BLaER1 treated with 17β-estradiol and CSF1 and Interleukin-3, amounts not matched to agents 10 nM and 100 nM (cell line): ENCODE measurements around the gene MICAL1.

ENCODE experiments used
- H3K27ac ChIP-seq, 11 experiments: shearing (Covaris generic); formaldehyde crosslinking; 2 replicates each; pipeline ENCODE4 v1.8.1; 2022
- H3K27me3 ChIP-seq, 11 experiments: shearing (Covaris generic); formaldehyde crosslinking; 2 replicates each; pipeline ENCODE4 v1.8.1; 2022
- H3K36me3 ChIP-seq, 11 experiments: shearing (Covaris generic); formaldehyde crosslinking; 2 replicates each; pipeline ENCODE4 v1.8.1; 2022
- H3K4me1 ChIP-seq, 10 experiments: shearing (Covaris generic); formaldehyde crosslinking; 2 replicates each; pipeline ENCODE4 v1.8.1; 2022
- H3K4me2 ChIP-seq, 11 experiments: shearing (Covaris generic); formaldehyde crosslinking; 2 replicates each; pipeline ENCODE4 v1.8.1; 2022
- H3K4me3 ChIP-seq, 10 experiments: shearing (Covaris generic); formaldehyde crosslinking; 2 replicates each; pipeline ENCODE4 v1.8.1; 2022
- H3K9ac ChIP-seq, 11 experiments: shearing (Covaris generic); formaldehyde crosslinking; 2 replicates each; pipeline ENCODE4 v1.8.1; 2022
- H3K9me3 ChIP-seq, 11 experiments: shearing (Covaris generic); formaldehyde crosslinking; replicated peaks in 1 of 11; 2 replicates each; pipeline ENCODE4 v1.8.1; 2022
- H4K20me1 ChIP-seq, 11 experiments: shearing (Covaris generic); formaldehyde crosslinking; 2 replicates each; pipeline ENCODE4 v1.8.1; 2022
- Cebpa-rat ChIP-seq, 11 experiments: shearing (Covaris generic); IDR thresholded peaks; 2 replicates each; pipeline ENCODE4 v1.8.1; 2022

Gene MICAL1

GRCh38 chr6:109490713-109491112, 35.1 kb upstream of the MICAL1 start:
- no peaks in the 10 kb centered on the region for H3K36me3 ChIP-seq
- H3K4me3 ChIP-seq = no peak overlapping the region
- H3K4me1 ChIP-seq = peaks cover 26 to 39% (median 32%) of the 10 kb centered on the region in 10 experiments
- peak overlapping the region in 2 of 11 experiments; percentile 23 to 49; a peak in 1 of 22 replicates for H3K27ac ChIP-seq
- H3K9ac ChIP-seq = no peak overlapping the region; a peak in 1 of 22 replicates
- TF ChIP-seq Cebpa-rat (IDR thresholded peaks at IDR 0.05) = no peak
- peak overlapping the region; percentile 34 to 82 (median 63) for H3K4me2 ChIP-seq
- no peaks in the 10 kb centered on the region for H3K9me3 ChIP-seq
- no peaks in the 10 kb centered on the region for H3K27me3 ChIP-seq
- no peaks in the 10 kb centered on the region for H4K20me1 ChIP-seq

GRCh38 chr6:109488001-109488400, 32.4 kb upstream of the MICAL1 start:
- no peak for TF ChIP-seq Cebpa-rat (IDR thresholded peaks at IDR 0.05)
- no peak overlapping the region for H3K4me3 ChIP-seq

GRCh38 chr6:109486068-109486467, 30.5 kb upstream of the MICAL1 start:
- Histone ChIP-seq H3K27me3 (0 out of 22 replicates have a peak, but pooled peaks cover 0 to 2% (median 0%) of the 10 kb centered on the region in 11 experiments), H4K20me1 (peaks cover 0 to 11% (median 2%) of the 10 kb centered on the region in 11 experiments; a peak in 10 of 22 replicates), H3K4me2 (no peak overlapping the region), H3K27ac (no peak overlapping the region), H3K4me1 (peaks cover 21 to 33% (median 29%) of the 10 kb centered on the region in 10 experiments), H3K9me3 (no peaks in the 10 kb centered on the region), H3K36me3 (peaks cover 6 to 10% (median 8%) of the 10 kb centered on the region in 11 experiments; a peak in 21 of 22 replicates), H3K9ac (no peak overlapping the region), H3K4me3 (no peak overlapping the region)
- TF ChIP-seq Cebpa-rat (IDR thresholded peaks at IDR 0.05) = no peak

More at GRCh38 chr6:109488001-109488400, 32.4 kb upstream of the MICAL1 start:
- Histone ChIP-seq H3K36me3 (no peaks in the 10 kb centered on the region), H4K20me1 (no peaks in the 10 kb centered on the region), H3K27me3 (0 out of 22 replicates have a peak, but pooled peaks cover 0 to 2% (median 0%) of the 10 kb centered on the region in 11 experiments), H3K27ac (no peak overlapping the region), H3K9me3 (no peaks in the 10 kb centered on the region), H3K4me1 (peaks cover 21 to 35% (median 30%) of the 10 kb centered on the region in 10 experiments), H3K4me2 (no peak overlapping the region), H3K9ac (no peak overlapping the region)

- no peak for TF ChIP-seq Cebpa-rat (IDR thresholded peaks at IDR 0.05)
- peaks cover 21 to 33% (median 29%) of the 10 kb centered on the region in 10 experiments for H3K4me1 ChIP-seq
- H3K27ac ChIP-seq = no peak overlapping the region
- peaks cover 0 to 18% (median 9%) of the 10 kb centered on the region in 11 experiments; a peak in 14 of 22 replicates for H4K20me1 ChIP-seq
- H3K9me3 ChIP-seq = no peaks in the 10 kb centered on the region; a peak in 2 of 22 replicates
- no peak overlapping the region for H3K9ac ChIP-seq
- 0 out of 22 replicates have a peak, but pooled peaks cover 0 to 2% (median 0%) of the 10 kb centered on the region in 11 experiments for H3K27me3 ChIP-seq
- no peak overlapping the region for H3K4me3 ChIP-seq
- H3K36me3 ChIP-seq = peaks cover 12 to 17% (median 15%) of the 10 kb centered on the region in 11 experiments; a peak in 21 of 22 replicates
- no peak overlapping the region for H3K4me2 ChIP-seq
Measured at GRCh38 chr6:109485266-109485935, 29.8 kb upstream of the MICAL1 start.

GRCh38 chr6:109484122-109484521, 28.6 kb upstream of the MICAL1 start:
- H3K9me3 ChIP-seq = peaks cover 0 to 4% (median 0%) of the 10 kb centered on the region in 11 experiments; a peak in 4 of 22 replicates
- peak overlapping the region in 4 of 10 experiments; percentile 53 to 68 (median 56); a peak in 2 of 20 replicates for H3K4me3 ChIP-seq
- no peak overlapping the region for H3K27ac ChIP-seq
- no peak for TF ChIP-seq Cebpa-rat (IDR thresholded peaks at IDR 0.05)
- 0 out of 22 replicates have a peak, but pooled peaks cover 0 to 2% (median 0%) of the 10 kb centered on the region in 11 experiments for H3K27me3 ChIP-seq
- peaks cover 31 to 41% (median 37%) of the 10 kb centered on the region in 10 experiments for H3K4me1 ChIP-seq
- H3K9ac ChIP-seq = peak overlapping the region in 3 of 11 experiments; percentile 63 to 65 (median 65); a peak in 6 of 22 replicates
- peaks cover 18 to 29% (median 27%) of the 10 kb centered on the region in 11 experiments; a peak in 21 of 22 replicates for H3K36me3 ChIP-seq
- peak overlapping the region; percentile 61 to 93 (median 78); a peak in 19 of 22 replicates for H3K4me2 ChIP-seq
- peaks cover 0 to 30% (median 22%) of the 10 kb centered on the region in 11 experiments; a peak in 17 of 22 replicates for H4K20me1 ChIP-seq

GRCh38 chr6:109483735-109484057, 28.1 kb upstream of the MICAL1 start:
- Histone ChIP-seq H3K27me3 (0 out of 22 replicates have a peak, but pooled peaks cover 0 to 2% (median 0%) of the 10 kb centered on the region in 11 experiments), H3K27ac (peak overlapping the region in 1 of 11 experiments; percentile 42; a peak in 1 of 22 replicates), H3K9me3 (peaks cover 0 to 4% (median 0%) of the 10 kb centered on the region in 11 experiments; a peak in 4 of 22 replicates), H3K36me3 (peaks cover 18 to 33% (median 31%) of the 10 kb centered on the region in 11 experiments; a peak in 21 of 22 replicates), H3K4me1 (peaks cover 35 to 45% (median 41%) of the 10 kb centered on the region in 10 experiments), H4K20me1 (peaks cover 0 to 34% (median 26%) of the 10 kb centered on the region in 11 experiments; a peak in 20 of 22 replicates), H3K4me3 (peak overlapping the region; percentile 49 to 68 (median 56); a peak in 19 of 20 replicates), H3K4me2 (peak overlapping the region; percentile 61 to 93 (median 78); a peak in 21 of 22 replicates), H3K9ac (peak overlapping the region; percentile 37 to 70 (median 63); a peak in 17 of 22 replicates)
- no peak for TF ChIP-seq Cebpa-rat (IDR thresholded peaks at IDR 0.05)

GRCh38 chr6:109482905-109483734, 27.5 kb upstream of the MICAL1 start, which contains the start of gene ZBTB24:
Gene ZBTB24 (minus strand): TSS chr6:109483219. CDS start chr6:109482026, 1,193 bp downstream.
- no peak for TF ChIP-seq Cebpa-rat (IDR thresholded peaks at IDR 0.05)
- peak within 1 kb of the TSS; percentile 90 to 99 (median 95) for H3K9ac ChIP-seq
- H3K9me3 ChIP-seq = peaks cover 0 to 4% (median 0%) of the 10 kb centered on the region in 11 experiments; a peak in 4 of 22 replicates
- peak within 1 kb of the TSS; percentile 84 to 99 (median 96) for H3K27ac ChIP-seq
- H3K27me3 ChIP-seq = 0 out of 22 replicates have a peak, but pooled peaks cover 0 to 2% (median 0%) of the 10 kb centered on the region in 11 experiments
- peaks cover 41 to 51% (median 47%) of the 10 kb centered on the region in 10 experiments for H3K4me1 ChIP-seq
- peak within 1 kb of the TSS; percentile 77 to 97 (median 88) for H3K4me2 ChIP-seq
- peak within 1 kb of the TSS; percentile 88 to 98 (median 95) for H3K4me3 ChIP-seq
- H4K20me1 ChIP-seq = peaks cover 5 to 40% (median 32%) of the 10 kb centered on the region in 11 experiments; a peak in 21 of 22 replicates
- H3K36me3 ChIP-seq = peaks cover 18 to 39% (median 36%) of the 10 kb centered on the region in 11 experiments; a peak in 21 of 22 replicates
